ENCODE results near the gene TPPP2.

TPPP2 gene

DNA sequence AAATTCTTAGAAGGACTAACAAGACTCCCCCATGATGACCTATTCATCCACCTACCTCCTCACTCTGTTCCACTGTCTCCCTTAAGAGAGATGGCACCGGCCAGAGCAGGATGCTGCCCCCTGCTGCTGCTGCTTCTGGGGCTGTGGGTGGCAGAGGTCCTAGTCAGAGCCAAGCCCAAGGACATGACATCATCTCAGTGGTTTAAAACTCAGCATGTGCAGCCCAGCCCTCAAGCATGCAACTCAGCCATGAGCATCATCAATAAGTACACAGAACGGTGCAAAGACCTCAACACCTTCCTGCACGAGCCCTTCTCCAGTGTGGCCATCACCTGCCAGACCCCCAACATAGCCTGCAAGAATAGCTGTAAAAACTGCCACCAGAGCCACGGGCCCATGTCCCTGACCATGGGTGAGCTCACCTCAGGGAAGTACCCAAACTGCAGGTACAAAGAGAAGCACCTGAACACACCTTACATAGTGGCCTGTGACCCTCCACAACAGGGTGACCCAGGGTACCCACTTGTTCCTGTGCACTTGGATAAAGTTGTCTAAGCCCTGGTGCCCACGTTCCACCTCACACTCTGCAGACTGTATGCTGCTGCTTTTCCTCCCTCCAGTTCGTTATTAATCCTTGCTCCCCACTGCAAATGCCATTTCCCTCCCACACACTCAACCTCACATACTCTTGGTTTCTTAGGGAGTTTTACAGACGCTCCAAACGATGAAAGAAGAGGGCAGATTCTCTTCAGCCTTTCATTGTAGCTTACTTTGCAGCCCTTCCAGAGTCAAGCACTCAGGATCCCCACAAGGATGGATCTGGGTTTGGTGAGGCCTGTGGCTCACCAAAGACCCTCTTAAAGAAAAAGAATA, 28.0 kb downstream of the TPPP2 start, which contains the start of gene RNASE8:
RNASE8 (plus strand) TSS at position 20 of the 873 bp plus-strand sequence; CDS start at position 91, 71 bp downstream.
- DNase-seq (ENCODE audit: low read depth, low spot score) = no peak

DNA sequence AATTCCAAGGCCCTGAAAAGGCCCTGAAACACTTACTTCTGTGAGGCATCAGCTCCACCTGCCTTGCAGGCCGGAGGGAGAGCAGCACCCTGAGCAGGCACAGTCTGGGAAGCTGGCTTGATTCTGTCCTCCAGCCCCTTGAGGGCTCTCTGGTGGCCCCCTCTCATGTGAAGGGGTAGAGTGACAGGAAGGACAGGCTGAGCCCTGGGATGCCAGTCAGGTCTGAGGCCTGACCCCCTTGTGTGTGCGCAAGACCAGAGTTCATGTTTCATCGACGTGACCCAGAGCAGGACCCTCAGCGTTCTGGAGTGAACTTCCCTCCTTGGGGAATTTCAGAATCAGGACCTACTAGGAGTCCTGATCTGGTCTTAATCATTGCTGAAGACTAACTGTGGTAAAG, 28.9 kb downstream of the TPPP2 start:
- DNase-seq (ENCODE audit: low read depth, low spot score) = no peak

DNA sequence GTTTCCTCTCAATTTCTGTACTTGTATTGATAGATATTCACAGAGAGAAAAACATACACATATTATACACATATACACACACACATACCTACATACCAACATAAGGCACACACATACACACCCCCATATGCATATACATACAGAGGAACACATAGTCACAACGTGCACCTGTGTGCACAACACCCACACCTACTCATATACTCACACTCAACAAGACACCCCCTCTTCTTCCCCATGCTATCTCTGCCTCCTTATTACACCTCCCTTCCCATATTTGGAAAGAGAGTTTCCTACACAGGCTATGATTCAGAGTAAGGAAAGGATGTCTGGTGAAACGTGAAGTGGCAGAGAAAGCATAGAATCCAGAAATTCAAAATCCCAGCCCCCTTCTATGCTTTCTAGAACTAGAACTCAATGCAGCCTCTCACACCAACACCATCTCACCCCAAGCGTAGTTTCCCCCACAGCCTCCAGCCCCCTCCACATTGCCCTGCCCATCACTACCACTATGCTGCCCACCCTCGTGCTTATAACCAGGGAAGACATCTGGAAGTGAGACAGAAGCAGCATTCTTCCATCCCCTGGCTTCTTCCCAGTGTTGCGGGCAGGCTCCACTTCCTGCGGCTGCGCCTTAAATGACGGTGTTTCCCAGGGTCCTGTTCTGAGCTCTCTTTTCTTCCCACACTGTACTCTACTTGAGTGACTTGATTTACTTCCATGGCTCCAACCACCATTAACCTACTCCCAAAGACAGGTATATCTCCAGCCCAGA, 30.0 kb downstream of the TPPP2 start:
- no peak for DNase-seq (ENCODE audit: low read depth, low spot score)

DNA sequence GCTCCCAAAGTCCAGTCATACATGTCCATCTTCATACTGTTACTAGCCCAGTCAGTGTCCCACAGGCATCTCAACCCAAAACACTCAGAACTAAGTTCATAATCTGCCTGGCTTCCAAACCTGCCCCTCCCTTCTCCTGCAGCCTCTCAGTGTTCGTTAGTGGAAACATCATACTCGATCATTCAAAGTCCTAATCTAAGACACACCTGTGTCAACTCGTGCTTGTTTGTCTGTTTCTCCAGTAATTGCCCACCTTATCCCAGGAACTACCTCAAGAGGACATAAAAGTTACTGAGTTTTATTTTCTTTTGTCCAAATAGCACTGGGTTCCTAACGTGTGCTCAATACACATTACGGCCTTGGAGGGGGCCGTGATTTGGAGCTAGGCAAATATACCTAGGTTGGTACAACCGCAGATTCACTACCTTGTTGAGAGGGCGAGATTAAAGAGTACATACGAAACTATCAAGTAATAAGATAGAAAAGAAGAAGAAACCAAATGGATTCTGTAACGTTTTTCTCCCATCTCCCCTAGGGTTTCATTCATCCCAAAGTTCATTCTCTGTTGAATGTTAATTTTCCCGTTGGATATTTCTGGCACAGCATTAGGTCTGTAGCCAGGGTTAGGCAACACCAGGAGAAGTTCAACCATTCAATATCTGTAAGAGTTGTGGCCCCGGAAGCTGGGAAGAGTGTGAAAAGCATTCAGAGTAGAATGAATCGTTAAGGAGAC, 30.8 kb downstream of the TPPP2 start:
- DNase-seq (ENCODE audit: low read depth, low spot score) = no peak

DNA sequence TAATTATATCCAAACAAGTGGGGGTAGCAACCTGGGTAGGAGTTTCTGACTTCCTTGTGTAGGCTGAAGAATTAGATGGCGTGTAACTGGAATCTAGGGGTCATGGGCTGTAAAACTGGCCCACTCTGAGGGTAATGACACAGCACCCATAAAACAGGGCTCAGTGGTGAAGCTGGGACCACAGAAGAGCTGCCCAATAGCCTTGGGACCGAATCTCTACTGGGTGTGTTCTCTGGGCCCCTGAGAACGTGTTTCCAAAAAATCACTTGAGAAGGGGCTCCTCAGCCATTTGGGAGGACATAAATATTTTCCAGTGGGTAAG, 31.3 kb downstream of the TPPP2 start:
- no peak for DNase-seq (ENCODE audit: low read depth, low spot score)

DNA sequence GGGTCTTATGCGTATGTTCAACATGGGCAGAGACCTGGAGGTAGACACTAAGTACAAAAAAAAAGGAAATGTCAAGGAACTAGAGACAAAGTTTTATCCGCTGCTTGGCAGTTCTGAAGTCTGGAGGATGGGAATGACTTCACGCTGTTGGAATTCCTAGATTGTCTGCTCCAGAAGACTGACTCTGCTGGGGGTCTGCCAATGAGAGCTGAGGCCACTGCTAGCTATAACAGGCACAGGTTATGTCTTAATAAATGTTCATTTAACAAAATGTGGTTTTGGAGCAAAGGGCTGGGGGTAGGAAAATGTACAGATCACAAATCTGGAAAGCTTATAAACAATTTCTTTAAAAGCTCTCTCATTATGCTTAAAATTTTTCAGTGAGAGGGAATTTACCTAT, 33.5 kb downstream of the TPPP2 start:
- no peak for DNase-seq (ENCODE audit: low read depth, low spot score)

DNA sequence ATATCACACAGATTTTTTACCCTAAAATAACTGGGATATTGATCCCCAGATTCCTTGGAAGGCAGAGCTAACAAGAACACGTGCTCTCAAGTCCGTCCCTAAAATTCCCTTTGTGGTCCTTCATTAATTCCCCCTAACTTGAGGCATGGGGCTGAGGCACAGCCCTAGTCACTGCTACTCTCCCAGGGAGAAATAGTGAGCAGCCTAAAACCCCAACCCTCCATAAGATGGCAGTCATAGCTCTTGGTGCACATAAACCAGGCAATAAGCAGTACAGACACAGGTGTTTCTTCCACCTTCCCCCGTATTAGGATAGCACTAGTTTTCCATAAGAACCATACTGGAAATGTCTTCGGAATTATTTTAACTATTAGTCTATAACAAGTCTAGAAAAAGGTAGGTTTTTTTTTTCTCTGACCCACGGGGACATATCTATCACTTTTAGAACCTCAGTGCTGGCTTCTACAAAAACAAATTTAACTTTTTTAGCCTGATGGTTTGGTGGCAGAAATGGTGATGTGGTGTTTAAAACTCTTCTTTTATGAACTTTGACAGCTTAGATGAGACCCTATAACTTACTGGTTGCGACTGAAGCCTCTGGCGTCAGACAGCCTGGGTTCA, 37.0 kb downstream of the TPPP2 start:
- DNase-seq (ENCODE audit: low read depth, low spot score) = no peak

DNA sequence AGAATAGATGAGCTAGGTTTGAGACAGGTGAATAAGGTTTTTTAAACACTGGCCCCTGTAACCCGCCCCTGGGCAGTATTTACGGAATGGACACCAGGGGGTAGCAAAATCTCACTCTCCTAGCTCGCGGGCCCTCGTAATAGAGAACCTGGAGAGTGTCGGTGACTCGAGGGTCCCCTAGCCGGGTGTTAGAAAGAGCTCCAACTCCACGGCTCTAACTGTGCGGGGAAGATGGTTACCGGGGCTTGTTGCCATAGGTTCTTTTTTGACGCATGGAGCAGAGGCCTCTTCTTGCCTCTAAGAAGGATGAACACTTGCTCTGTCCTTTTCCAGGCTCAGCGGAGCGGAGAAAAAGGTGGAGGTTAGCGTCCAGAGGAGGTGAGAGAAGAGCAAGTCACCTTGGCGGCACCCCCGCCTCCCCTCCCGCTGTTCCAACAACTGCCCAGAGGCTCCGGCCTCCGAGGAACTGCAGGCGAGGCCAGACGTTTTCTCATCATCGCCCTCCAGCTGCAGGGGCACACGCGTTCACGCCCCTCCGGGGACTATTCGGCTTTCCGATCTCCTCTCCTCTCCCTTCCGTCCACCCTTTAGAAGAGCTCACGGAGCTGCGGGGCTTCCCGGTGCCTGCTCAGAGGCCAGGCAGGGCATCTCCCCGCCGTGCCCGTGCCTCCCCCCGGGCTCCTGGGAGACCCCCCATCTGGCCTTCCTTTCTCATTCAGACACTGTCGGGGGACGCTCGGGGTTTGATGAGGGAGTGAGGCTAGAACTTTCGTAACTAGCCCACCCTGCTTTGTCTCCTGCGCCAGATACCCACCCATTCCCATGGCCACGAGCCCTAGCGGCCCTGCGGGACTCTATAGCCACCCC, 38.7 kb downstream of the TPPP2 start:
- DNase-seq (ENCODE audit: low read depth, low spot score) = peak; percentile 18

DNA sequence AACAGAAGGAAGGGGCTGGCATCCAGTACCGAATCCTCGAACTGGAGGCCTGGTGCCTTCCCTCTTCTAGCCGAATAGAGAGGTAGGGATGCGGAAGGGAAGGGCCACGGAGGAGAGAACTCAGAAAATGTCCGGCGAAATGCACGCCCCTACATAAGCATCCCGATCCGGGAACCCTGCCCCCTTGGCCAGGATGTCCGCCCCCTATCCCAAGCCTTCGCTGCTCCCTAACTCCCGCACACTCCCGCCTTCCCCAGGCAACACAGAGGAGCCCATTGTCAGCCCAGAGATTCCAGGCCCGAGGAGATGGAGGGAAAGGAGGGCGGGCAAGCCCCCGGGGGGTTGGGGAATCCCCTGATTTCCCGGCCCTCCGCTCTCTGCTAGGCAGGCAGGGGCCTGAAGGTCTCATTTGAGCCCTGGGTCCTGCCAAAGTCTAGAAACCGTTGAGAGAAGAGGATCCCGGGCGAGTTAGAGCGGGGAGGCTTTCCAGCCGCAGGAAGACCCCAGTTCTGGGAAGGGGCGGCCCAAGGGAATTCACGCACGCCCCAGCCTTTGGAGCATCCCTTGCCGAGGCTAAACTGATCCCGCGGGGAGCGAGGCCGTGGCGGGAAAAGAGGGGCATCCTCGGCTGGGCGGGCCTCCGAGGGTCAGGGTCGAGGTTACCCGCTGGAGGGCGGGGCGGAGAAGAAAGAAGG, 39.5 kb downstream of the TPPP2 start:
- DNase-seq (ENCODE audit: low read depth, low spot score) = peak; percentile 10

DNA sequence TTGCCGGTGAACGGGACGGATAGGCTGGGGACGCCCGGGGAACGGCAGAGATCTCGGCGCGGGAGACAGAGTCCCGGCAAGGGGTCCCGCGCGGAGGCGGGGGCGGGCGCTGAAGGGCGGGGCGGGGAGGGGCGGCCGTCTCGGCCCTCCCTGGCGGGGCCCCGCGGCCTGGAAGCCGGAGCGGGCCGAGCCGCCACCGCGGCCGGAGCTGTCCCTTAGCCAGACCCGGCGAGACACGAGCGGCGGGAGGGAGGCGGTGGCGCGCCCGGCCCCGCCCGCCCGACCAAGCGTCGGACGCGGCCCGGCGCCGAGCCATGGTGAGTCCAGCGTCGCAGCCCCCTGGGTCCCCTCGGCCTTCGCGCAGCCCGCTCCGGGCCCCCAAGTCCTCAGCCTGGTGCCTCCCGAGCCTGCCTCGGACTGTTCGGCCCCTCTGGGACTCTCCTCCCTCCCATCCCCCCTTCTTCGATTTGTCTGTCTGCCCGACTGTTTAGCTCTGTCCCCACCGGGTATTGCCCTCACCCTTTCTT, 40.1 kb downstream of the TPPP2 start, which contains the start of gene ARHGEF40:
ARHGEF40 (plus strand) TSS at position 222 of the 527 bp plus-strand sequence; CDS start at position 315, 93 bp downstream.
- no peak for DNase-seq (ENCODE audit: low read depth, low spot score)

DNA sequence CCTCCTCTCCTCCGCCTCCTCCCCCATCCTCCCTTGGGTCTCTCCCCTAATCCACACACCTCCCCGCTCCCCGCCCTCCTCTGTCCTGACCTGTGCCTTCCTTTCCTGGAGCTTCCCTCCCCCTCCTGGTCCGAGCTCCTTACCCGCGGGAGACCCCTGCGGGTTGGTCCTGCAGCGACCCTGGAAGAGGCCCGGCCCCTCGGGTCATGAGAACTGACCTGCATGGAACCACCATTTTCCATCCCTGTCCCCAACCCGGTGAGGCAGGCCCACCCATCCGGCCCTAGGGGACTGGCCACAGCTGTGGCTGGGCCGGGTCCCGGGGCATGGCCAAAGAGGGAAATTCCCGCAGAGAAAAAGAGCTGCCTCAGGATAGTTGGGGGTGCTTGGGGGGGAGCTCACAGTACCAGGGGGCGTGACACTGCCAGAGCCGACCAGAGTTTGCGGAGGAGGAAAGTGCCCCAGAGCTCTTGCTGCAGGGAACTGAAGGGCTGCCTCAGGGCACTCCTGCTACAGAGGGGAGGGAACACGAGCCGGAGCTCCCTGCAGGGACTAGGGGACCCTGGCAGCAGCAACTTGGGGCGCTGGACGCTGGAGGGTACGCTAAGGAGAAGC, 40.7 kb downstream of the TPPP2 start:
- peak; percentile 32 for DNase-seq (ENCODE audit: low read depth, low spot score)

DNA sequence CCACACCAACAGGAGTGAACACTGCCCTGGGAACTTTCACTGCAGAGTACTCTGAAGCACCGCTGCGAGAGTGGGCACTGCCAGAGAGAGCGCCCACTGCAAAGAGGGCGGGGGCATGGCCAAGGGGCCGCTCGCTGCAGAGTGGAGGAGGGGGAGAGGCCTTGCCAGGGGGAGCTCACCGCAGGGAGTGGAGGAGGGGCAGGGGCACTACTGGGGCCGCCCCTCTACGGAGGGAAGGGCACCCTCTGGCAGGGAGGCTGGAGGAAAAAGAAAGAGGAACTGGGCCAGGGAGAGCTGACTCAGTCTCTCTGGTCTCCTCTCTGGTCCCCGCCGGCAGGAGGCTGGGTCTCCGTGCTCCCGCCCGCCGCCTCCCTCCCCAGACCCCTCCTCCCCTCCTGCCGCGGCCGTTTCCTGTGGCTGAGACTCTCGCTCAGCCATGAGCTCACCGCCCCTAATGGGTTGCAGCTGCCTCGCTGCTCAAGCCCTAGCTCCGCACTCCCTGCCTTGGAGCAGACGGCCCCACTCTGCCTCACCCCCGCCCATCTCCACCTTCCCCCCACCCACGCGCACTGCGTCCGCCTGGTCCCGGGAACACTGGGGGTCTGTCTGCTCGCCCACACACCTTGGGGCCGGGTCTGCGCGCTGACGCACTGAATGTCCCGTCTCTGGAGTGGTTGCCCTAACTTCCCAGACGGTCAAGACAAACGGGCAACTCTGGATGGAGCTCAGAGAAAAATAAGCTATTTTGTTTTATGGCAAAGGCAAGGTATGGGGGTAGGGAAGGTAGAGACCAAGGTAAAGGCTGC, 41.4 kb downstream of the TPPP2 start:
- peak; percentile 87 for DNase-seq (ENCODE audit: low read depth, low spot score)

DNA sequence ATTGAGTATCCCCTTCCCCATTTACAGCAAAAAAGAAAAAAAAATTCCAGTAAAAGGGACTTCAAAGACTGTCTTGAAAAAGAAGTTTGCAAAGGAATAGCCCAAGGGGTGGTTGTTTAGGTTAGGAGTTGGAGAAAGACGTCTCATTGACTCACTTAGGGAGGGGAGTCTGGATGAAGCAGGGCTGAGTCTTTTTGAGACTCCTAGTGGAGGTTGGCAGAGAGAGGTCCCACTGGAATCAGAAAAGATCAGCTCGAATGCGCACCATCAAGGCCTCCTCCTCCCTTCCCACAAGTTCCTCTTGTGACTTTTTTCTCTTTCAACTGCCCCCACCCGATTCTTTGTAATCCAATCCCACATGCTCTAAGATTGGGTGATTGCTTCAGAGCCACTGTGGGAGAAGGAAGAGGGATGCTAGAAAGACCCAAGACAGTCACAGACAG, 42.0 kb downstream of the TPPP2 start:
- peak; percentile 47 for DNase-seq (ENCODE audit: low read depth, low spot score)

DNA sequence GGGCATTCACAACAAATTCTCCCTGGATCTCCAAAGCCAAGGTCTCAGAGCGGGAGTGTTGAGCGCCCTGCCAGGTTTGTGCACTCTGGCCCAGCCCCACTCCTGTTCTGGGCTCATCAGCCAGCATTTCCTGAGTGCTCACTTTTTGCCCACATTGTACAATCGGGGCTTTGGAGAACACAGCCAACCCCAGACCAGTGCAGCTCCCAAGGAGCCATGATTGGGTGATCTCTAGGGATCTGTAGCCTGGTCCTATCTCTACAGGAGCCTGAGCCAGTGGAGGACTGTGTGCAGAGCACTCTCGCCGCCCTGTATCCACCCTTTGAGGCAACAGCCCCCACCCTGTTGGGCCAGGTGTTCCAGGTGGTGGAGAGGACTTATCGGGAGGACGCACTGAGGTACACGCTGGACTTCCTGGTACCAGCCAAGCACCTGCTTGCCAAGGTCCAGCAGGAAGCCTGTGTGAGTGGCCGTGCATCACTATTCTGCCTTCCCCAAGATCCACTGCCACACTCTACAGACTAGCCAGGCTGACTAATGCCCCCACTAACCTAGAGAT, 42.8 kb downstream of the TPPP2 start:
- DNase-seq (ENCODE audit: low read depth, low spot score) = no peak

DNA sequence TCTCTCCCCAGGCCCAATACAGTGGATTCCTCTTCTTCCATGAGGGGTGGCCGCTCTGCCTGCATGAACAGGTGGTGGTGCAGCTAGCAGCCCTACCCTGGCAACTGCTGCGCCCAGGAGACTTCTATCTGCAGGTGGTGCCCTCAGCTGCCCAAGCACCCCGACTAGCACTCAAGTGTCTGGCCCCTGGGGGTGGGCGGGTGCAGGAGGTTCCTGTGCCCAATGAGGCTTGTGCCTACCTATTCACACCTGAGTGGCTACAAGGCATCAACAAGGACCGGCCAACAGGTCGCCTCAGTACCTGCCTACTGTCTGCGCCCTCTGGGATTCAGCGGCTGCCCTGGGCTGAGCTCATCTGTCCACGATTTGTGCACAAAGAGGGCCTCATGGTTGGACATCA, 43.9 kb downstream of the TPPP2 start:
- no peak for DNase-seq (ENCODE audit: low read depth, low spot score)

DNA sequence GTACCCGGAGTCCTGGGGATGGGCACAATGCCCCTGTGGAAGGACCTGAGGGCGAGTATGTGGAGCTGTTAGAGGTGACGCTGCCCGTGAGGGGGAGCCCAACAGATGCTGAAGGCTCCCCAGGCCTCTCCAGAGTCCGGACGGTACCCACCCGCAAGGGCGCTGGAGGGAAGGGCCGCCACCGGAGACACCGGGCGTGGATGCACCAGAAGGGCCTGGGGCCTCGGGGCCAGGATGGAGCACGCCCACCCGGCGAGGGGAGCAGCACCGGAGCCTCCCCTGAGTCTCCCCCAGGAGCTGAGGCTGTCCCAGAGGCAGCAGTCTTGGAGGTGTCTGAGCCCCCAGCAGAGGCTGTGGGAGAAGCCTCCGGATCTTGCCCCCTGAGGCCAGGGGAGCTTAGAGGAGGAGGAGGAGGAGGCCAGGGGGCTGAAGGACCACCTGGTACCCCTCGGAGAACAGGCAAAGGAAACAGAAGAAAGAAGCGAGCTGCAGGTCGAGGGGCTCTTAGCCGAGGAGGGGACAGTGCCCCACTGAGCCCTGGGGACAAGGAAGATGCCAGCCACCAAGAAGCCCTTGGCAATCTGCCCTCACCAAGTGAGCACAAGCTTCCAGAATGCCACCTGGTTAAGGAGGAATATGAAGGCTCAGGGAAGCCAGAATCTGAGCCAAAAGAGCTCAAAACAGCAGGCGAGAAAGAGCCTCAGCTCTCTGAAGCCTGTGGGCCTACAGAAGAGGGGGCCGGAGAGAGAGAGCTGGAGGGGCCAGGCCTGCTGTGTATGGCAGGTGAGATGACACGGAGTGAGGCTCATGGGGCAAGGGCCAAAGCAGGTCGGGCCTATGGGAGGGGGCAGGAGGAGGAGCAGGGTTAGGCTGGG, 44.6 kb downstream of the TPPP2 start:
- DNase-seq (ENCODE audit: low read depth, low spot score) = no peak

All from smooth muscle cell of the brain vasculature (primary cell).